Epidermal melanocyte (primary cell): ENCODE measurements around the gene AMT.

ENCODE experiments used
- DNase-seq: peaks from one replicate; pipeline ENCODE4 v3.0.0; 2011; ENCODE audit warnings: low spot score; ENCODE audit not compliant: insufficient read length

AMT gene

DNA sequence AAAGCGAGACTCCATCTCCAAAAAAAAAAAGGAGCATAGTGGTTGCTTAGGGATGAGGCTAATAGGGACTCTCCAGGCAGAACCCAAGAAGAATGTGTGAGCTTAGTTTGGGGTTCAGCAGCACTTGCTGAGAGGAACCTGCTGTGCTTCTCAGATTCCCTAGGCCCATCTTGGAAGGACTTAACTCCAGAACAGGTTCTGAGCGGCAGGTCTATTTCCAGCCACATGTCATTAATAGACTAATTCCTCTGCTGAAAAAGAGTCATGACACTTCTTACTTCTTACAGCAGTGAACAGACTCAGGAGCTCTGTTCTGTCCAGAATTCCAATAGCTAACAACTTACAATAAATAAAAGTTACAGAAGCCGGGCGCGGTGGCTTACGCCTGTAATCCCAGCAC lies 33.0 kb downstream of the AMT start:
- DNase-seq: no peak

DNA sequence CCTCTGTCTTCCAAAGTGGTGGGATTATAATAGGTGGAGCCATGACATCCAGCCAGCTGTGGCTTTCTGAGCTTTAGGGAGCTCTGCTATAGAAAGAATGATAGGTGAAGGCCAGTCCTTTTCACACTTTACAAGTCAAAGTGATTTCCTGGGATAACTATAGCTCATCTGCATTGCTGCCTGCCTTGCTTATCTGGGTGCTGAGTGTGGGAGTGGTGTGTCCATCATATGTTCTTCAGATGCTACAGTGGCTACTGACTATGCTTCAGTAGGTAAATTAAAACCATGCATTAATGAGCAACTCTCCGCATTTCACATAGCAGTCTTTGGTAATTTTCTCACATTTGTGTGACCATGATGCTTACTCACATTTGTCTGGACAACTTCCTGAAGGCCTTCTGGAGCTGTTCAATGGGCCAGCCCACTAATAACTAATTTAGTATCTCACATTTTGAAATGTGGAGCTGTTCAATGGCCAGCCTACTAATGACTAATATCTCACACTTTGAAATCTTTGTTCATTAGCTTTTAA lies 33.9 kb downstream of the AMT start:
- DNase-seq: no peak

DNA sequence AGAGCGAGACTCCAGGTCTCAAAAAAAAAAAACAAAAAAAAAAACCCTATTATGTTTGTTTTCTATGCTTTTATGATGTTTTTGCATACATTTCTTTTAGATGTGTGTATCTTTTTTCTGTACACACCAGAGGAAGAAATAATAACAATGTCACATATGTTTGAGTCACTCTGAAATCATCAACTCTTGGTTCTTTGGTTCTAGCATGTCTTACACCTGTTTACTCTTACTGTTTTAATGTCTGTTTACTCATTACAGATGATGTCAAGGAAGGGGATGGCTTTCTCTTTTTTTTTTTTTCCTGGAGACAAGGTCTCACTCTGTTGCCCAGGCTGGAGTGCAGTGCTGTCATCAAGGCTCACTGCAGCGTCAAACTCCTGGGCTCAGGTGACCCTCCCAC lies 34.6 kb downstream of the AMT start:
- no peak for DNase-seq

DNA sequence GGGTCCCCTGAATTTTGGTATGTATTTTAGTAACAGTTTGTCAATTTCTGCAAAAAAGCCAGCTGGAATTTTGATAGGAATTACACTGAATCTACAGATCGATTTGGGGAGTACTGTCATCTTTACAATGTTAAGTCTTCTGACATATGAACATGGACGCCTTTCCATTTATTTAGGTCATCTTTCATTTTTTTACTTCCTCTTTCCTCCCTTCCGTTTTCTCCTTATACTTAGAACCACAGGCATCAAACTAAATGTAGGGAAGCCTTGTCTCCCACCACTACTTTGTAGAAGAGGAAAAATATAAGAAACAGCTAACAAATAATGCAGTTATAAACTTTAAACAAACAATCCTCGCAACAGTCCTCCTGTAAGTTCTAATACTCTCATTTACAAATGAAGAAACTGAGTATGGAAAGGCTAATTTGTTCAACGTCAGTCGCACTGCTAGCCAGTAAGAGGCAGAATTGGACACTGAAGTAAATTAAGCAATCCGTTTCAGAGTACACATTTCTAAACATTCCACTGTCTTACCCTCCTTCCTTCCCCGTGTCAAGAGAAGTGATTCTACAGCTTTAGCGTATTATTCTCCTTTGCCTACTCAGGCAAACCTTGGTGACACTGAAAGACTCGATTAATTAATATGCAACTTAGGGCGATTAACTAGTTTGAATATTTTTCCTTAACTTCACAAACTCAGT lies 36.1 kb downstream of the AMT start:
- DNase-seq: no peak

DNA sequence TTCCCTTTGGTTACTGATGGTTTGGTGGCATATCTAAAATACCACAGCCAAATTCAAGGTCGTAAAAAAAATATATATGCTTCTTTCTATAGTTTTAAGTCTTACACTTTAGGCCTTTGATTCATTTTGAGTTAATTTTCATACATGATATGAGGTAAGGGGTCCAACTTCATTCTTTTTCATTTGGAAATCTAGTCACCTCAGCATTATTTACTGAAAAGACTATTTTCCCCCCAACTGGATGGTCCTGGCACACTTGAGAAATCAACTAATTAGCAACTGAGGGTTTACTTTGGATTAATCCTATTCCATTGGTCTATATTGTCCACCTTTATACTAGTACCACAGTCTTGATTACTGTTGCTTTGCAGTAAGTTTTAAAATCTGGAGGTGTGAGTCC lies 36.7 kb downstream of the AMT start:
- no peak for DNase-seq

DNA sequence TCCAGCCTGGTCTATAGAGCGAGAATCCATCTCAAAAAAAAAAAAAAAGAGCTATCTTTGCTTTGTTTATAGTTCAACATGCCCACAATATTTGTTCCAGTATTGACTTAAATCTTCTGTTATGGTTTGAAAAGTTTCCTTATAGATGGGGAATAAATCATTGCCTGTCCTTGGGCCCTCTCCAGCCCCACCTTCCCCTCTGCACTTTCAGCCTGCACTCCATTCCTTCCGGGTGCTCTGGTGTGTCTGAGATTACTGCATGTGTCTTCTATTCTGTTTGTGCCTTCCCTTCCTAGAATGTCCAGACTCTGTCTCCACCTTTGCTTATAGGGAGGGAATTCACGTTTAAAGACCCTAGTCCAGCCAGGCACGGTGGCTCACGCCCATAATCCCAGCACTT lies 38.9 kb downstream of the AMT start:
- DNase-seq: no peak

DNA sequence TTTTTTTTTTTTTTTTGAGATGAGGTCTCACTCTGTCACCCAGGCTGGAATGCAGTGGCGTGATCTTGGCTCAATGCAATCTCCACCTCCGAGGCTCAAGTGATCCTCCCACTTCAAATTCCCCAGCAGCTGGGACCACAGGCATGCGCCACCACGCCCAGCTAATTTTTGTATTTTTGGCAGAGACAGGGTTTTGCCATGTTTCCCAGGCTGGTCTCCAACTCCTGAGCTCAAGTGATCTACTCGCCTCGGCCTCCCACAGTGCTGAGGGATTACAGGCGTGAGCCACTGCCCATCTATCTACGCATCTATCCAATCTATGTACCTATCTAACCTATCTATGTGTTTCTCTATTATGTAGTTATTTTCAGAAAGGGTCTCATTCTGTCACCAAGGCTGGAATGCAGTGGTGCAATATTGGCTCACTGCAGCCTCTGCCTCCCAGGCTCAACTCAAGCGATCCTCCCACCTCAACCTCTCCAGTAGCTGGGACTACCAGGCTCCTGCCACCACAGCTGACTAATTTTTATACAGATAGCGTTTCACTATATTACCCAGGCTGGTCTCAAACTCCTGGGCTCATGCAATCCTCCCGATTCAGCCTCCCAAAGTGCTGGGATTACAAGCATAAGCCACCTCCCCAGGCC lies 43.9 kb downstream of the AMT start:
- DNase-seq: no peak

DNA sequence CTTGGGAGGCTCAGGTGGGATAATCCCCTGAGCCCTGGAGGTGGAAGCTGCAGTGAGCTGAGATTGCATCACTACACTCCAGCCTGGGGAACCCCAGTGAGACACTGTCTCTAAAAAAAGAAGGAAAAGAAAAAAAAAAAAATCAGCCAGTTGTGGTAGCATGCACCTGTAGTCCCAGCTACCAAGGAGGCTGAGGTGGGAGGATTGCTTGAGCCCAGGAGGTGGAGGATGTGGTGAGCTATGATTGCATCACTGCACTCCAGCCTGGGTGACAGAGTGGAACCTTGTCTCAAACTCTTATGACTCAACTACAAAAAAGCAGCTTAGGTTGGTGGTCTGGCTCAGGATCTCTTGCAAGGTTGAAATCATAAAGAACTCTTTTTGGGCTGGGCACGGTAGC lies 44.8 kb downstream of the AMT start:
- no peak for DNase-seq

DNA sequence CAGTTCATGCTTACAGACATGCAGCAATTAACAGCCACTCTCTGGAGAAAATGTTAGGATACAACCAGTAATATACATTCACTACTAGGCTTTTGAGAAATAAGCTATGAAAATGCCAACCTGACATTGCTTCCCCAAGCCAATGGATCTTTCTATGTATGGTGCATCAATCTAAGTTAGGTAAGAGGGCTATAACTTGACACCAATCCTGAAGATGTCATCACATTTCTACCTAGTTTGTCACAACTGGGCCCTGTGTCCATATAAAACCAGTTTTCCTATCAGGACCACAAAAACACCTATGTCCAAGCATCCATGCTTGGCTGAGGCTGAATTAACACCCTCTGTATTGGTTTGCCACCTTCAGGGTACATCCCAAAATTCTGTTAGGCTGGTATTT lies 50.3 kb downstream of the AMT start:
- DNase-seq: no peak

DNA sequence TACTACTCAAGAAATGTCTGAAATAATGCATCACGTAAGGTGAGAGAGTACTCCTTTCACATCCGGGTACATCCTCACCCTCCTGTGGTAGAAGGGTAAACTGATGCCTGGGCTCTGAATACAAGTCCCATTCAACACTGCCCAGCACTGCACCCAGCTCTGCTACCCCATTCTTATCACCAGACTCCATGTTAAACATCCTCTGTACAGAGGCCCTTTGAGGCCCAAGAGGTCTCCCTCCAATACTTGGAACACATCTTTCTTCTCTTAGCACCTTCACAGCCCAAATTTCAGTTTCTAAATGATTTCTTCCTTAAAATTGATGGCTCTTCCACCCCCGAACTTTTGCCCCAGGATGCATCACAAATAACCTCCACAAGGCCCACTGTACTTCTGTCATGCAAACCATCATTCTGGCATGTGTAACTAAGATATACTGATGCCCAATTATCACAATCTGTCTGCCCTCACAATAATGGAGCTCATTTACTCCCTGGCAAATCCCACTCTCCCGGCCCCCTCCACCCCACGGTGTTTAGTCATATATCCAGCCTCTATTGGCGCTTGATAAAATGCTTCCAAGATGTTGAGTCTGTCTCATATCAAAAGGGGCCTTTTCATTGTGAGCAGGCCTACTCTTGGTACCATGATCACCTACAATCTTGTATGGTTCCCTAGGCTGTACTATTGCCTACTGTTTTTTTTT lies 51.5 kb downstream of the AMT start:
- no peak for DNase-seq
